GM18498 (cell line): Measurements from ENCODE around the gene STPG3.
"Not testable (repeated sequence)": the region's sequence is repeated elsewhere in the genome, so short reads cannot be mapped to it uniquely, and the experiment has no call there.

Source experiments
- ATAC-seq: cut with Tn5 transposase; IDR thresholded peaks from one replicate; pipeline ENCODE4 v1.9.1; 2021; ENCODE audit warnings: mild to moderate bottlenecking, moderate library complexity; ENCODE audit not compliant: unreplicated experiment

Gene STPG3

GRCh38 chr9:137244486-137245449 lies 6.3 kb upstream of the STPG3 start:
- ATAC-seq = no peak

- ATAC-seq = no peak
These were observed 5.3 kb upstream of the STPG3 start for GRCh38 chr9:137245450-137246421.

GRCh38 chr9:137247135-137247915 lies 3.8 kb upstream of the STPG3 start:
- ATAC-seq = no peak

GRCh38 chr9:137247916-137248175 lies 3.2 kb upstream of the STPG3 start:
- ATAC-seq = no peak

- ATAC-seq = no peak
These were observed 525 bp upstream of the STPG3 start for GRCh38 chr9:137250329-137251193.

- no peak for ATAC-seq
These were observed 593 bp downstream of the STPG3 start for GRCh38 chr9:137251490-137252268.

- no peak for ATAC-seq
These were observed 1.7 kb downstream of the STPG3 start for GRCh38 chr9:137252555-137253506.

- ATAC-seq = no peak
These were observed 2.9 kb downstream of the STPG3 start for GRCh38 chr9:137253717-137254623.

- ATAC-seq = peak; percentile 75
These were observed 3.8 kb downstream of the STPG3 start, which contains the start of gene NELFB for GRCh38 chr9:137254624-137255447. Gene NELFB (plus strand): TSS chr9:137255327.

GRCh38 chr9:137255448-137256114 lies 4.5 kb downstream of the STPG3 start:
- ATAC-seq = peak; percentile 38

GRCh38 chr9:137256362-137256761 lies 5.3 kb downstream of the STPG3 start:
- no peak for ATAC-seq

GRCh38 chr9:137256856-137257255 lies 5.8 kb downstream of the STPG3 start:
- ATAC-seq = no peak

GRCh38 chr9:137262173-137262908 lies 11.3 kb downstream of the STPG3 start:
- ATAC-seq = not testable (repeated sequence)

GRCh38 chr9:137262909-137263285 lies 11.8 kb downstream of the STPG3 start:
- ATAC-seq = no peak

GRCh38 chr9:137263506-137263905 lies 12.4 kb downstream of the STPG3 start:
- no peak for ATAC-seq
